Measurements from ENCODE around the gene HSD17B4. TPM values are rescaled to one million over a fixed set of nuclear protein-coding genes. Genes with fewer than 3 reads are reported as not detected.

Gene HSD17B4
- total RNA-seq, 1 experiment from 2014 or later, result 142 TPM

GRCh38 chr5:119541716-119542115, 89.4 kb downstream of the HSD17B4 start (continued):
- no peak for TF ChIP-seq EZH2 (IDR thresholded peaks at IDR 0.05)
- TF ChIP-seq ZBTB33 (IDR thresholded peaks at IDR 0.05; ENCODE audit: extremely low read depth, insufficient replicate concordance, low read length), result no peak

GRCh38 chr5:119551819-119552218, 99.5 kb downstream of the HSD17B4 start:
- no peak for ATAC-seq
- Histone ChIP-seq H3K36me3 (ENCODE audit: control insufficient read depth in 1 of 2, insufficient read depth in 2 of 2, low read length in 2 of 2) (no peaks in the 10 kb centered on the region), H3K4me2 (ENCODE audit: low read length) (no peak overlapping the region), H3K9me2 (ENCODE audit: insufficient read depth) (no peaks in the 10 kb centered on the region), H3K4me1 (ENCODE audit: control insufficient read depth in 1 of 2, insufficient read depth in 2 of 2, low read length in 2 of 2) (no peaks in the 10 kb centered on the region), H3K27me3 (ENCODE audit: insufficient read depth, low read length) (no peaks in the 10 kb centered on the region), H3K4me3 (replicated peaks in 1 of 2; ENCODE audit: low read depth in 1 of 2, low read length in 2 of 2) (no peak overlapping the region), H3K9me3 (ENCODE audit: control insufficient read depth in 1 of 2, insufficient read depth in 1 of 2, low read depth in 1 of 2, low read length in 2 of 2) (no peaks in the 10 kb centered on the region), H4K20me1 (ENCODE audit: insufficient read depth) (no peaks in the 10 kb centered on the region), H3K9ac (ENCODE audit: low read length) (no peak overlapping the region), H2AFZ (ENCODE audit: low read depth, low read length, poor library complexity, severe bottlenecking) (no peak overlapping the region), H3K79me2 (ENCODE audit: insufficient read depth, low read length) (no peaks in the 10 kb centered on the region), H3K27ac (ENCODE audit: low read depth, low read length) (no peak overlapping the region)
- TF ChIP-seq SRF (IDR thresholded peaks at IDR 0.05; ENCODE audit: low read depth), result no peak
- TF ChIP-seq POLR2AphosphoS5 (IDR thresholded peaks at IDR 0.05; ENCODE audit: low read depth, low read length), result no peak
- no peak for TF ChIP-seq ZBTB33 (IDR thresholded peaks at IDR 0.05; ENCODE audit: extremely low read depth, insufficient replicate concordance, low read length)
- no peak for TF ChIP-seq TCF7L2 (IDR thresholded peaks at IDR 0.05; ENCODE audit: borderline replicate concordance, extremely low read depth, insufficient read depth, insufficient read length)
- no peak for TF ChIP-seq ELF1 (IDR thresholded peaks at IDR 0.05; ENCODE audit: borderline replicate concordance, low read depth)
- no peak for TF ChIP-seq SIN3A (IDR thresholded peaks at IDR 0.05; ENCODE audit: low read depth)
- no peak for TF ChIP-seq EGR1 (IDR thresholded peaks at IDR 0.05; ENCODE audit: low read depth)
- intact Hi-C loops (cut with micrococcal nuclease), result no loop called here
- BruUV-seq (replicated peaks), result no TSS peak
- RAD21 ChIA-PET (ENCODE audit: low non-redundant PET in 1 of 2, low total read pairs in 2 of 2, uncharacterized antibody in 2 of 2, unreplicated experiment in 2 of 2), result no interaction called here
- DNase-seq (ENCODE audit: low read depth, low spot score), result no peak
- CTCF ChIA-PET, result no interaction called here
- POLR2A ChIA-PET, result no interaction called here

All from HCT116 (cell line).